IMR-90 (cell line): ENCODE measurements around the gene RCOR3. TPM values are rescaled to one million over a fixed set of nuclear protein-coding genes. Genes with fewer than 3 reads are reported as not detected.

Source experiments
- ATAC-seq: fragments of 200-7000 bp; cut with Tn5 transposase; 2 replicates; pipeline ENCODE4 v1.9.1; 2020; ENCODE audit warnings: low read depth, mild to moderate bottlenecking, moderate library complexity
- BruUV-seq: library from RNA; stranded (reverse); fragments of 400-500 nt; replicated peaks from 2 replicates; lab custom pipeline; 2021; lab: Mats Ljungman, UMichigan
- CTCF ChIA-PET: fragments of 300-600 bp; formaldehyde crosslinking; extraction: SDS; loops from one replicate; lab custom pipeline; 2021; ENCODE audit warnings: antibody characterized with exemption; lab: Yijun Ruan, JAX
- POLR2A ChIA-PET: fragments of 300-600 bp; sonication (Branson Sonifier 250); formaldehyde crosslinking; loops from one replicate; lab custom pipeline; 2022; ENCODE audit warnings: antibody characterized with exemption; ENCODE audit not compliant: unreplicated experiment; lab: Charles Lee
- DNase-seq: peaks from one replicate; pipeline ENCODE4 v3.0.0; 2013
- H2AFZ ChIP-seq: replicated peaks from 2 replicates; pipeline ENCODE3; 2013; ENCODE audit warnings: low read length, mild to moderate bottlenecking; ENCODE audit not compliant: poor library complexity
- H2AK5ac ChIP-seq: 2 replicates; pipeline ENCODE4 v1.6.1; 2013; ENCODE audit warnings: low read depth, low read length, inconsistent platforms
- H2AK9ac ChIP-seq: replicated peaks from 2 replicates; pipeline ENCODE3; 2013; ENCODE audit warnings: mild to moderate bottlenecking, low read depth, low read length, moderate library complexity; ENCODE audit not compliant: poor library complexity
- H2BK120ac ChIP-seq: 2 replicates; pipeline ENCODE4 v1.6.1; 2013; ENCODE audit warnings: low read depth, low read length, inconsistent platforms
- H2BK15ac ChIP-seq: 3 replicates; pipeline ENCODE4 v1.6.1; 2013; ENCODE audit warnings: low read depth, low read length, inconsistent platforms
- H2BK20ac ChIP-seq: 2 replicates; pipeline ENCODE4 v1.6.1; 2013; ENCODE audit warnings: low read depth, mild to moderate bottlenecking, inconsistent platforms, low read length, moderate library complexity
- H2BK5ac ChIP-seq: 2 replicates; pipeline ENCODE4 v1.6.1; 2013; ENCODE audit warnings: mild to moderate bottlenecking, low read depth, low read length, inconsistent platforms; ENCODE audit not compliant: poor library complexity, severe bottlenecking
- H3K14ac ChIP-seq: replicated peaks from 2 replicates; pipeline ENCODE4 v1.6.1; 2013; ENCODE audit warnings: low read depth, low read length, inconsistent platforms
- H3K18ac ChIP-seq: 2 replicates; pipeline ENCODE4 v1.6.1; 2013; ENCODE audit warnings: low read depth, low read length, control low read depth
- H3K23ac ChIP-seq: 2 replicates; pipeline ENCODE4 v1.6.1; 2013; ENCODE audit warnings: low read depth, low read length, inconsistent platforms
- H3K27ac ChIP-seq: 2 replicates; pipeline ENCODE4 v1.5.1; 2013; ENCODE audit warnings: mild to moderate bottlenecking, control low read depth, low read length; ENCODE audit not compliant: insufficient read depth
- H3K27me3 ChIP-seq: 2 replicates; pipeline ENCODE4 v1.6.1; 2013; ENCODE audit warnings: low read length; ENCODE audit not compliant: control insufficient read depth, insufficient read depth
- H3K36me3 ChIP-seq: 2 replicates; pipeline ENCODE4 v1.6.1; 2013; ENCODE audit warnings: low read length, mixed read lengths; ENCODE audit not compliant: control insufficient read depth, insufficient read depth
- H3K4ac ChIP-seq: 2 replicates; pipeline ENCODE4 v1.6.1; 2013; ENCODE audit warnings: low read depth, low read length, inconsistent platforms
- H3K4me1 ChIP-seq: 2 replicates; pipeline ENCODE4 v1.6.1; 2013; ENCODE audit warnings: low read length, mixed read lengths; ENCODE audit not compliant: control insufficient read depth, insufficient read depth
- H3K4me2 ChIP-seq: 2 replicates; pipeline ENCODE4 v1.6.1; 2013; ENCODE audit warnings: low read depth, mild to moderate bottlenecking, control low read depth, low read length, moderate library complexity
- H3K4me3 ChIP-seq: 2 replicates; pipeline ENCODE4 v1.5.1; 2013; ENCODE audit warnings: low read depth, mild to moderate bottlenecking, control low read depth, low read length, moderate library complexity; ENCODE audit not compliant: insufficient read depth
- H3K56ac ChIP-seq: 2 replicates; pipeline ENCODE4 v1.6.1; 2013; ENCODE audit warnings: low read length, inconsistent platforms; ENCODE audit not compliant: insufficient read depth; ENCODE audit errors: extremely low read depth
- H3K79me1 ChIP-seq, 2 experiments: 2 replicates each; pipeline ENCODE4 v1.6.1; 2013; ENCODE audit warnings: low read length in 2 of 2, inconsistent platforms in 1 of 2, low read depth in 1 of 2
- H3K9ac ChIP-seq: 2 replicates; pipeline ENCODE4 v1.6.1; 2013; ENCODE audit warnings: low read depth, low read length, control low read depth
- H3K9me1 ChIP-seq: 2 replicates; pipeline ENCODE4 v1.6.1; 2013; ENCODE audit warnings: low read length, inconsistent platforms; ENCODE audit not compliant: insufficient read depth
- H3K9me3 ChIP-seq: 2 replicates; pipeline ENCODE4 v1.6.1; 2013; ENCODE audit warnings: low read length; ENCODE audit not compliant: control insufficient read depth, insufficient read depth
- H4K20me1 ChIP-seq: 2 replicates; pipeline ENCODE4 v1.6.1; 2013; ENCODE audit warnings: low read length, inconsistent platforms; ENCODE audit not compliant: insufficient read depth
- H4K5ac ChIP-seq: 2 replicates; pipeline ENCODE4 v1.6.1; 2013; ENCODE audit warnings: mild to moderate bottlenecking, low read depth, low read length, control low read depth
- H4K8ac ChIP-seq, 2 experiments: 2 replicates each; pipeline ENCODE4 v1.6.1; 2013; ENCODE audit warnings: low read depth in 2 of 2, low read length in 2 of 2, control low read depth in 1 of 2, inconsistent platforms in 1 of 2
- H4K91ac ChIP-seq: 2 replicates; pipeline ENCODE4 v1.6.1; 2013; ENCODE audit warnings: low read depth, low read length, inconsistent platforms; ENCODE audit not compliant: insufficient read depth
- BHLHE40 ChIP-seq: fragments of 150-350 bp; IDR thresholded peaks from 2 replicates; pipeline ENCODE4 v1.6.1; 2016; ENCODE audit warnings: mild to moderate bottlenecking, low read depth, low read length
- MAFK ChIP-seq: IDR thresholded peaks from 2 replicates; pipeline ENCODE4 v1.6.1; 2012; ENCODE audit warnings: low read depth, low read length, improper control_type of control experiment
- MXI1 ChIP-seq: IDR thresholded peaks from 2 replicates; pipeline ENCODE4 v1.6.1; 2012; ENCODE audit warnings: low read depth, mild to moderate bottlenecking, low read length, moderate library complexity, borderline replicate concordance
- NFE2L2 ChIP-seq: fragments of 150-350 bp; IDR thresholded peaks from 2 replicates; pipeline ENCODE4 v1.6.1; 2016; ENCODE audit warnings: low read depth, mild to moderate bottlenecking, low read length
- RFX5 ChIP-seq: IDR thresholded peaks from 2 replicates; pipeline ENCODE4 v1.8.0; 2012; ENCODE audit warnings: low read depth, mild to moderate bottlenecking, low read length, moderate library complexity
- WGBS, 2 experiments: methylation state at CpG; one replicate each; pipeline versions ENCODE4 v1.1.5 to v1.1.7; 2013; ENCODE audit warnings: missing lambda C conversion rate in 2 of 2; ENCODE audit not compliant: insufficient read length in 1 of 2; ENCODE audit errors: extremely low coverage in 2 of 2; 5-methylcytosine and 5-hydroxymethylcytosine counted together
- dilution Hi-C: fragments of 300-500 bp; cut with HindIII; formaldehyde crosslinking; loops from one replicate; pipeline ENCODE4 v1.14.3; 2018; ENCODE audit warnings: low sequenced_read_pairs; ENCODE audit not compliant: unreplicated experiment
- in situ Hi-C: fragments of 300-500 bp; cut with MboI; formaldehyde crosslinking; loops from 3 replicates; pipeline ENCODE4 v1.14.3; 2019; ENCODE audit warnings: low sequenced_read_pairs, inconsistent platforms, mixed read lengths
- intact Hi-C: fragments of 100-400 bp; cut with micrococcal nuclease; formaldehyde crosslinking; loops from 2 replicates; pipeline ENCODE4 v1.10.0; 2022
- polyA plus RNA-seq, 3 experiments: library from polyadenylated mRNA; depleted of rRNA; stranded (reverse); fragments of >200 nt; gene quantifications; 2 replicates each; pipeline ENCODE4 v1.2.3, GENCODE V29; 2012; ENCODE audit warnings: low replicate concordance in 1 of 3
- total RNA-seq: library from RNA; depleted of rRNA; stranded (reverse); fragments of >200 nt; gene quantifications from 2 replicates; pipeline ENCODE4 v1.2.3, GENCODE V29; 2012
- TF ChIP-seq, protein P1 (sequence below): fragments of 150-350 bp; IDR thresholded peaks from 2 replicates; pipeline ENCODE4 v1.6.1; 2016; ENCODE audit warnings: low read depth, mild to moderate bottlenecking, low read length, moderate library complexity, borderline replicate concordance

The RCOR3 gene
- total and polyA plus RNA-seq, 2 of the 4 experiments (the other 2 are of a cell fraction): 8.1 to 16.4 TPM

DNA sequence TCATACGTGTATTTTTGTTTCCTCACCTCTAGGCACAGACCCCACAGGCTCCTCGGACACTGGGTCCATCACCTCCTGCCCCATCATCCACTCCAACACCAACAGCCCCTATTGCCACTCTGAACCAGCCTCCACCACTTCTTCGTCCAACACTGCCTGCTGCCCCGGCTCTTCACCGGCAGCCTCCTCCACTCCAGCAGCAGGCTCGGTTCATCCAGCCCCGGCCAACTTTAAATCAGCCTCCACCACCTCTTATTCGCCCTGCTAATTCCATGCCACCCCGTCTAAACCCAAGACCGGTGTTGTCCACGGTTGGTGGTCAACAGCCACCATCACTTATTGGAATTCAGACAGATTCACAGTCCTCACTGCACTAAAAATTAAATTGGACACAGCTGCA is 54.2 kb downstream of the RCOR3 start:
- H3K27me3 ChIP-seq: no peaks in the 10 kb centered on the region
- in situ Hi-C loops: no loop called here

More for the DNA sequence above, 54.2 kb downstream of the RCOR3 start:
- ChIA-PET POLR2A (no interaction called here), CTCF (interaction anchor here (1.2 kb wide), 1 partner anchor 157 kb away, joined by 4 read pairs; no protein-coding TSS in a partner anchor)
- H2BK20ac ChIP-seq: no peak overlapping the region
- no peak overlapping the region for H3K4ac ChIP-seq
- no peak overlapping the region for H2BK5ac ChIP-seq
- no peaks in the 10 kb centered on the region for H3K4me1 ChIP-seq
- H2AK5ac ChIP-seq: no peak overlapping the region
- H3K9me1 ChIP-seq: no peaks in the 10 kb centered on the region
- no peak overlapping the region for H3K4me2 ChIP-seq
- TF ChIP-seq NFE2L2: no peak
- TF ChIP-seq MXI1: no peak
- TF ChIP-seq MAFK: no peak
- TF ChIP-seq RFX5: no peak
- TF ChIP-seq, protein P1, sequence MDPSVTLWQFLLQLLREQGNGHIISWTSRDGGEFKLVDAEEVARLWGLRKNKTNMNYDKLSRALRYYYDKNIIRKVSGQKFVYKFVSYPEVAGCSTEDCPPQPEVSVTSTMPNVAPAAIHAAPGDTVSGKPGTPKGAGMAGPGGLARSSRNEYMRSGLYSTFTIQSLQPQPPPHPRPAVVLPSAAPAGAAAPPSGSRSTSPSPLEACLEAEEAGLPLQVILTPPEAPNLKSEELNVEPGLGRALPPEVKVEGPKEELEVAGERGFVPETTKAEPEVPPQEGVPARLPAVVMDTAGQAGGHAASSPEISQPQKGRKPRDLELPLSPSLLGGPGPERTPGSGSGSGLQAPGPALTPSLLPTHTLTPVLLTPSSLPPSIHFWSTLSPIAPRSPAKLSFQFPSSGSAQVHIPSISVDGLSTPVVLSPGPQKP: no peak
- TF ChIP-seq BHLHE40: no peak
- H3K9ac ChIP-seq: no peak overlapping the region
- BruUV-seq: TSS peak; percentile 19
- no peak overlapping the region for H2BK15ac ChIP-seq
- H4K5ac ChIP-seq: no peak overlapping the region
- intact Hi-C loops: no loop called here
- no peaks in the 10 kb centered on the region for H3K9me3 ChIP-seq
- H3K79me1 ChIP-seq: no peaks in the 10 kb centered on the region
- H3K56ac ChIP-seq: no peak overlapping the region
- no peak for DNase-seq
- no peak for ATAC-seq
- H3K4me3 ChIP-seq: no peak overlapping the region
- H4K8ac ChIP-seq: no peak overlapping the region
- no peak overlapping the region for H3K23ac ChIP-seq
- no peak overlapping the region for H2AFZ ChIP-seq
- no peak overlapping the region for H3K18ac ChIP-seq
- peaks cover 15% of the 10 kb centered on the region for H3K36me3 ChIP-seq
- no peak overlapping the region for H3K27ac ChIP-seq
- H4K20me1 ChIP-seq: no peaks in the 10 kb centered on the region
- no peak overlapping the region for H3K14ac ChIP-seq
- 97% methylated on average over 9 of the region's 11 CpGs; no CpG with 5 or more reads in 1 of the 2 experiments for WGBS, 2 experiments
- dilution Hi-C loops: no loop called here
- no peak overlapping the region for H2AK9ac ChIP-seq
- H2BK120ac ChIP-seq: no peak overlapping the region
- H4K91ac ChIP-seq: no peak overlapping the region
